NB4 (cell line): ENCODE results near the gene KDM4E.
"Not testable (repeated sequence)": the region's sequence is repeated elsewhere in the genome, so short reads cannot be mapped to it uniquely, and the experiment has no call there.

Experiments used
- DNase-seq: peaks from one replicate; pipeline ENCODE4 v3.0.0; 2010; ENCODE audit warnings: low read depth
- H3K4me3 ChIP-seq: one replicate; pipeline ENCODE4 v1.5.1; 2011; ENCODE audit warnings: mild to moderate bottlenecking, low read depth, low read length, moderate library complexity
- CTCF ChIP-seq: IDR thresholded peaks from one replicate; pipeline ENCODE4 v1.5.1; 2012; ENCODE audit warnings: low read depth, low read length
- MAX ChIP-seq: IDR thresholded peaks from 2 replicates; pipeline ENCODE4 v1.6.1; 2011; ENCODE audit warnings: low read depth, low read length
- MYC ChIP-seq: IDR thresholded peaks from 2 replicates; pipeline ENCODE4 v1.6.1; 2011; ENCODE audit warnings: low read depth, low read length
- POLR2A ChIP-seq: IDR thresholded peaks from 2 replicates; pipeline ENCODE4 v1.6.1; 2011; ENCODE audit warnings: mild to moderate bottlenecking; ENCODE audit not compliant: insufficient read length; ENCODE audit errors: extremely low read depth

KDM4E gene

GRCh38 chr11:95044010-95044409 is 19.0 kb downstream of the KDM4E start:
- no peak overlapping the region for H3K4me3 ChIP-seq
- TF ChIP-seq MAX, result no peak
- TF ChIP-seq CTCF, result no peak
- no peak for TF ChIP-seq POLR2A
- no peak for TF ChIP-seq MYC
- DNase-seq, result no peak

GRCh38 chr11:95045812-95046211 is 20.8 kb downstream of the KDM4E start:
- H3K4me3 ChIP-seq, result no peak overlapping the region
- no peak for TF ChIP-seq MYC
- TF ChIP-seq CTCF, result no peak
- no peak for TF ChIP-seq MAX
- no peak for TF ChIP-seq POLR2A
- DNase-seq, result no peak

GRCh38 chr11:95049122-95049521 is 24.1 kb downstream of the KDM4E start, which contains the start of gene KDM4F:
TSS of gene KDM4F (plus strand) at chr11:95049422.
- not testable (repeated sequence) for DNase-seq, H3K4me3 ChIP-seq

GRCh38 chr11:95050595-95051202 is 25.6 kb downstream of the KDM4E start:
- no peak overlapping the region for H3K4me3 ChIP-seq
- no peak for TF ChIP-seq MAX
- no peak for TF ChIP-seq MYC
- TF ChIP-seq POLR2A, result no peak
- TF ChIP-seq CTCF, result no peak
- no peak for DNase-seq

GRCh38 chr11:95054356-95054755 is 29.3 kb downstream of the KDM4E start:
- TF ChIP-seq MYC, result no peak
- no peak for TF ChIP-seq MAX
- no peak for TF ChIP-seq POLR2A
- no peak for TF ChIP-seq CTCF
- no peak overlapping the region for H3K4me3 ChIP-seq
- no peak for DNase-seq

GRCh38 chr11:95055283-95055897 is 30.3 kb downstream of the KDM4E start:
- TF ChIP-seq MYC (no peak), MAX (no peak), POLR2A (no peak), CTCF (no peak)
- DNase-seq, result no peak
- H3K4me3 ChIP-seq, result no peak overlapping the region
